ENCODE measurements around the gene CLEC18A.

CLEC18A gene

GRCh38 chr16:69935740-69936139, 15.4 kb upstream of the CLEC18A start:
- H3K36me3 ChIP-seq (replicated peaks): peaks cover 62% of the 10 kb centered on the region
- no peak for TF ChIP-seq CTCF (IDR thresholded peaks at IDR 0.05; ENCODE audit: low read depth, low read length, missing control alignments)
- no peak overlapping the region for H3K27ac ChIP-seq
- no peak overlapping the region for H3K4me3 ChIP-seq (ENCODE audit: low read depth, low read length)
- in situ Hi-C loops (cut with HindIII; ENCODE audit: low pct_ligation_motif_present, low sequenced_read_pairs): no loop called here
- no peak for DNase-seq
- H3K27me3 ChIP-seq (replicated peaks): no peaks in the 10 kb centered on the region

GRCh38 chr16:69936252-69936651, 14.9 kb upstream of the CLEC18A start:
- Histone ChIP-seq H3K27me3 (replicated peaks) (no peaks in the 10 kb centered on the region), H3K4me3 (ENCODE audit: low read depth, low read length) (no peak overlapping the region), H3K27ac (no peak overlapping the region), H3K36me3 (replicated peaks) (peaks cover 62% of the 10 kb centered on the region)
- no peak for DNase-seq
- no peak for TF ChIP-seq CTCF (IDR thresholded peaks at IDR 0.05; ENCODE audit: low read depth, low read length, missing control alignments)
- in situ Hi-C loops (cut with HindIII; ENCODE audit: low pct_ligation_motif_present, low sequenced_read_pairs): no loop called here

GRCh38 chr16:69936751-69937211, 14.4 kb upstream of the CLEC18A start:
- in situ Hi-C loops (cut with HindIII; ENCODE audit: low pct_ligation_motif_present, low sequenced_read_pairs): no loop called here
- no peak for TF ChIP-seq CTCF (IDR thresholded peaks at IDR 0.05; ENCODE audit: low read depth, low read length, missing control alignments)
- Histone ChIP-seq H3K4me3 (ENCODE audit: low read depth, low read length) (no peak overlapping the region), H3K27me3 (replicated peaks) (no peaks in the 10 kb centered on the region), H3K36me3 (replicated peaks) (peaks cover 57% of the 10 kb centered on the region), H3K27ac (no peak overlapping the region)
- no peak for DNase-seq

GRCh38 chr16:69937465-69937951, 13.6 kb upstream of the CLEC18A start:
- Histone ChIP-seq H3K4me3 (ENCODE audit: low read depth, low read length) (no peak overlapping the region), H3K27me3 (replicated peaks) (no peaks in the 10 kb centered on the region), H3K27ac (no peak overlapping the region), H3K36me3 (replicated peaks) (peaks cover 50% of the 10 kb centered on the region)
- no peak for DNase-seq
- TF ChIP-seq CTCF (IDR thresholded peaks at IDR 0.05; ENCODE audit: low read depth, low read length, missing control alignments): peak; percentile 61
- in situ Hi-C loops (cut with HindIII; ENCODE audit: low pct_ligation_motif_present, low sequenced_read_pairs): no loop called here

GRCh38 chr16:69938981-69939820, 11.9 kb upstream of the CLEC18A start:
- no peaks in the 10 kb centered on the region for H3K27me3 ChIP-seq (replicated peaks)
- H3K27ac ChIP-seq: no peak overlapping the region
- DNase-seq: no peak
- H3K4me3 ChIP-seq (ENCODE audit: low read depth, low read length): no peak overlapping the region
- peaks cover 45% of the 10 kb centered on the region for H3K36me3 ChIP-seq (replicated peaks)
- no peak for TF ChIP-seq CTCF (IDR thresholded peaks at IDR 0.05; ENCODE audit: low read depth, low read length, missing control alignments)
- in situ Hi-C loops (cut with HindIII; ENCODE audit: low pct_ligation_motif_present, low sequenced_read_pairs): no loop called here
